HG03469 (cell line): Measurements from ENCODE around the gene PCDHGA5.
"Not testable (repeated sequence)": the region's sequence is repeated elsewhere in the genome, so short reads cannot be mapped to it uniquely, and the experiment has no call there.

Experiments used
- ATAC-seq: cut with Tn5 transposase; IDR thresholded peaks from one replicate; pipeline ENCODE4 v1.9.1; 2021; ENCODE audit warnings: mild to moderate bottlenecking, moderate library complexity, moderate number of reproducible peaks; ENCODE audit not compliant: unreplicated experiment

The PCDHGA5 gene

DNA sequence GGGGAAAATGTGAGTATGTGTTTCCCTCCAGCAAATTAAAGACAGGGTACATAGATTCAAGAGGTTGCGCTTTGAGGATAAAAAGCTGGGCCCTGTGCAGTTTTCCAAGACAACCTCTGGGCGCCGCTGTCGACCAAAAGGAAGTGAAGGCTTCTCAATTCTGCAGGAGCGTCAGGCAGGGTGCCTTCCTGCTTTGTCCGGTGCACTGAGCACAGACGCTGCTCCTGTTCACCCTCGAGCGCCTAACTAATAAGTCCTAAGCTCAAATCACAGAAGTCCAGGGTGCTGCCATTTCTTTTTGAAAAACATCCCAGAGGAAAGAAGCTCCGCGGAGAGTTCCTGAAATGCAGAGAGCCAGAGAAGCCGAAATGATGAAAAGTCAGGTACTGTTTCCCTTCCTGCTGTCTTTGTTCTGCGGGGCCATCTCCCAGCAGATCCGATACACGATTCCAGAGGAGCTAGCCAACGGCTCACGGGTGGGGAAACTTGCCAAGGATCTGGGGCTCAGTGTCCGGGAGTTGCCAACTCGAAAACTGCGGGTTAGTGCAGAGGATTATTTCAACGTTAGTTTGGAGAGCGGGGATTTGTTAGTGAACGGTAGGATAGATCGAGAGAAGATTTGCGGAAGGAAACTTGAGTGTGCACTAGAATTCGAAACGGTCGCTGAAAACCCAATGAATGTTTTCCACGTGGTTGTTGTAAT is 13.9 kb upstream of the PCDHGA5 start, which contains the start of gene PCDHGB1:
Gene PCDHGB1 (plus strand): TSS at position 183 of the 703 bp plus-strand sequence. CDS start 162 bp downstream, at position 345.
- peak; percentile 60 for ATAC-seq

- ATAC-seq = no peak
Observed at GRCh38 chr5:141351591-141351990, 12.4 kb upstream of the PCDHGA5 start.

GRCh38 chr5:141354900-141355469 is 9.0 kb upstream of the PCDHGA5 start, which contains the start of gene PCDHGA4:
TSS of gene PCDHGA4 (plus strand) at chr5:141355021. CDS start at chr5:141355108, 87 bp downstream.
- no peak for ATAC-seq

GRCh38 chr5:141355641-141356040 is 8.3 kb upstream of the PCDHGA5 start:
- no peak for ATAC-seq

DNA sequence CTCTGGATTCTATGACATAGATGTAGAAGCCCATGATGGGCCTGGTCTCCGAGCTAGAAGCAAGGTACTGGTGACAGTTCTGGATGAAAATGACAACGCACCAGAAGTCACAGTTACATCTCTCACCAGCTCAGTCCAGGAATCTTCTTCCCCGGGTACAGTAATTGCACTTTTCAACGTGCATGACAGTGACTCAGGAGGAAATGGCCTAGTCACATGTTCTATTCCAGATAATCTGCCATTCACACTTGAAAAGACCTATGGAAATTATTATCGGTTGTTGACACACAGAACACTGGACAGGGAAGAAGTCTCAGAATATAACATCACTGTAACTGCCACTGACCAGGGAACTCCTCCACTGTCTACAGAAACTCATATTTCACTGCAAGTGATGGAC is 7.8 kb upstream of the PCDHGA5 start:
- no peak for ATAC-seq

- no peak for ATAC-seq
Observed at GRCh38 chr5:141356950-141357349, 7.0 kb upstream of the PCDHGA5 start.

DNA sequence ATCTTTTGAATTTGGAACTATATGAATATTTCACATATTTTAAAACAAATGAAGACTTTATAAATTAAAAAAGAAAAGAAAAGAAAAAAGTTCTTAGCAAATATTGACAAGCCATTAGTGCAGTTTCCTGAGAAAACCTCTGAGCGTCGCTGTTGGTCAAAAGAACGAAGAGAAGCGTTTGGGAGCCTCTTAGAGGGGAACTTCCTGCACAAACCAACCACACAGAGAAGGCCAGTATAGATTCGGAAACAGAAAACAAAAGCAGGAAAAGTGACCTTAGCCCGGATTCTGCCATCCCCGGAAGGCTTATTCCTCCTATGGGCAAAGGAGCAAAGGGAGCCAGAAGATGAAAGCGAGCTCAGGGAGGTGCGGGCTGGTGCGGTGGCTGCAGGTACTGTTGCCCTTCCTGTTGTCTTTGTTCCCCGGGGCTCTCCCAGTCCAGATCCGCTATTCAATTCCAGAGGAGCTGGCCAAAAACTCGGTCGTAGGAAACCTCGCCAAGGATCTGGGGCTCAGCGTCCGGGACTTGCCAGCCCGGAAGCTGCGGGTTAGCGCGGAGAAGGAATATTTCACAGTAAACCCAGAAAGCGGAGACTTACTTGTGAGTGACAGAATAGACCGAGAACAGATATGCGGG is 4.1 kb upstream of the PCDHGA5 start, which contains the start of gene PCDHGB2:
Gene PCDHGB2 (plus strand): TSS at position 205 of the 637 bp plus-strand sequence. CDS start 142 bp downstream, at position 347.
- ATAC-seq = peak; percentile 74

GRCh38 chr5:141360685-141361084 is 3.3 kb upstream of the PCDHGA5 start:
- no peak for ATAC-seq

DNA sequence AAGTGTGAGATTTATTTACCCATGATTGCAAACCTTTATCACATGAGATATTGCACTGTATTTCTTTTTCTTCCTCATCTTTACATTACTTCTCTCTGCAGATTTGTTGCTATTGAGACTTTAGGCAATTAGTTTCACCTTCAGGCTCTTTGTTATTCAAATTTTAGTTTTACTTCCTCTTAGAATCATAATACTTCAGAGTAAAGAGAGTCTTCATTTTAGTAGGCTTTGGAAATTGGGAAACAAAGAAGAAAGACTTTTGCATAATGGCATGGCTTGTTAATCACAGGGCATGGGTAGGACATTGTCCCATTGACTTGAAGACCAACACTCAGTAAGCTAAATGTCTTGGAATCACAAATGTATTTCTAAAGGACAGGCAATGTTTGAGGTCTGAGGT is 1.2 kb upstream of the PCDHGA5 start:
- no peak for ATAC-seq

DNA sequence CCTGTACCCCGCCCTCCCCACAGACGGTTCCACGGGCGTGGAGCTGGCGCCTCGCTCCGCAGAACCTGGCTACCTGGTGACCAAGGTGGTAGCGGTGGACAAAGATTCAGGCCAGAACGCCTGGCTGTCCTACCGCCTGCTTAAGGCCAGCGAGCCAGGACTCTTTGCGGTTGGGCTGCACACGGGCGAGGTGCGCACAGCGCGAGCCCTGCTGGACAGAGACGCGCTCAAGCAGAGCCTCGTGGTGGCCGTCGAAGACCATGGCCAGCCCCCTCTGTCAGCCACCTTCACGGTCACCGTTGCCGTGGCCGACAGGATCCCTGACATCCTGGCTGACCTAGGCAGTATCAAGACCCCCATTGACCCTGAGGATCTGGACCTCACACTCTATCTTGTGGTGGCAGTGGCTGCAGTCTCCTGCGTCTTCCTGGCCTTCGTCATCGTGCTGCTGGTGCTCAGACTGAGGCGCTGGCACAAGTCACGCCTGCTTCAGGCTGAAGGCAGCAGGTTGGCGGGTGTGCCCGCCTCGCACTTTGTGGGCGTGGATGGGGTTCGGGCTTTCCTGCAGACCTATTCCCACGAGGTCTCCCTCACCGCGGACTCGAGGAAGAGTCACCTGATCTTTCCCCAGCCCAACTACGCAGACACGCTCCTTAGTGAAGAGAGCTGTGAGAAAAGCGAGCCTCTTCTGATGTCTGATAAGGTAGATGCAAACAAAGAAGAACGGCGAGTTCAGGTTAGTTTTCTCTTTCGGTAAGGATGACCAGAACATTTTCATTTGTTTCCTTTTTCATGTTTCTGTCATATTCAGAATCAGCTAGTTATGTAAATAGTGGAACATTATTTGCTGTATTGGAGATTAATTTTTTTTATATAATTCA is 2.3 kb downstream of the PCDHGA5 start:
- ATAC-seq = no peak

DNA sequence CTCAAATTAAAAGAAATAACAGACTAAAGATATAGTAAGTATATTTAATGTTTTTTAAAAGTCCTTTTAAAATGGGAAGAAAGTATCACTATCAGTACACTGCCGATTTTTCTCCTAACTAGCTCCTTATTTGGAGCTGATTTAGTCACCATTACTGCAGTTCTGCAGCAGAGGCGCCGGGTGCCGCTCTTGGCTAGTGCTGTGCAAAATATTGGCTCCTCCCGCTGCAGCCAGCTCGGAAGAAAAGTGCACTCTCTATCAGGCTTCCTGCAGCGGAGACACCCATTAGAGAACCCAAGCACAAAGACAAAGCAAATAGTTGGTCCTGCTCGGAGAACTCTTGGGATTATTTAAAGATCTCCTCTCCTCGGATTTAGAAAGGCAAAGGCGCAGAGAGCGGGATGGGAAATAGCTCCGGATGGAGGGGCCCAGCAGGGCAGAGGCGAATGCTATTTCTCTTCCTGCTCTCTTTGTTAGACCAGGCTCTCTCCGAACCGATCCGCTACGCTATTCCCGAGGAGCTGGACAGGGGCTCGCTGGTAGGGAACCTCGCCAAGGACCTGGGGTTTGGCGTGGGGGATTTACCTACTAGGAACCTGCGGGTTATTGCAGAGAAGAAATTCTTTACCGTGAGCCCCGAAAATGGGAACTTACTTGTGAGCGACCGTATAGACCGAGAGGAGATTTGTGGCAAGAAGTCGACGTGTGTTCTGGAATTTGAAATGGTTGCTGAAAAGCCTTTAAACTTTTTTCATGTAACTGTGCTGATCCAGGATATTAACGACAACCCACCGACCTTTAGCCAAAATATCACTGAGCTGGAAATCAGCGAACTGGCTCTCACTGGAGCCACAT is 6.3 kb downstream of the PCDHGA5 start, which contains the start of gene PCDHGB3:
Gene PCDHGB3 (plus strand): TSS at position 249 of the 855 bp plus-strand sequence. CDS start 153 bp downstream, at position 402.
- ATAC-seq = peak; percentile 96

DNA sequence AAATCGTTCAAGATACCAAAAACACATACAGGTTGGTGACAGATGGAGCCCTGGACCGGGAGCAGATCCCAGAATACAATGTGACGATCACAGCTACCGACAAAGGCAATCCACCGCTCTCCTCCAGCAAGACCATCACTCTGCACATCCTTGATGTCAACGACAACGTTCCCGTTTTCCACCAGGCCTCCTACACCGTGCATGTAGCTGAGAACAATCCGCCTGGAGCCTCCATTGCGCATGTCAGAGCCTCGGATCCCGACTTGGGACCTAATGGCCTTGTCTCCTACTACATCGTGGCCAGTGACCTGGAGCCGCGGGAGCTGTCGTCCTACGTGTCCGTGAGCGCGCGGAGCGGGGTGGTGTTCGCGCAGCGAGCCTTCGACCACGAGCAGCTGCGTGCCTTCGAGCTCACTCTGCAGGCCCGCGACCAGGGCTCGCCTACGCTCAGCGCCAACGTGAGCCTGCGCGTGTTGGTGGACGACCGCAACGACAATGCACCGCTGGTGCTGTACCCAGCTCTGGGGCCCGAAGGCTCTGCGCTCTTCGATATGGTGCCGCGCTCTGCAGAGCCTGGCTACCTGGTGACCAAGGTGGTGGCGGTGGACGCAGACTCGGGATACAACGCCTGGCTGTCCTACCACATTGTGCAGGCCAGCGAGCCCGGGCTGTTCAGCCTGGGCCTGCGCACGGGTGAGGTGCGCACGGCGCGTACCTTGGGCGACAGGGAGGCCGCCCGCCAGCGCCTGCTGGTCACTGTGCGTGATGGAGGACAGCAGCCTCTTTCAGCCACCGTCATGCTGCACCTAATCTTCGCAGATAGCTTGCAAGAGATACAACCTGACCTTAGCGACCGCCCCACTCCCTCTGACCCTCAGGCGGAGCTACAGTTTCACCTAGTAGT is 7.9 kb downstream of the PCDHGA5 start:
- ATAC-seq = no peak

DNA sequence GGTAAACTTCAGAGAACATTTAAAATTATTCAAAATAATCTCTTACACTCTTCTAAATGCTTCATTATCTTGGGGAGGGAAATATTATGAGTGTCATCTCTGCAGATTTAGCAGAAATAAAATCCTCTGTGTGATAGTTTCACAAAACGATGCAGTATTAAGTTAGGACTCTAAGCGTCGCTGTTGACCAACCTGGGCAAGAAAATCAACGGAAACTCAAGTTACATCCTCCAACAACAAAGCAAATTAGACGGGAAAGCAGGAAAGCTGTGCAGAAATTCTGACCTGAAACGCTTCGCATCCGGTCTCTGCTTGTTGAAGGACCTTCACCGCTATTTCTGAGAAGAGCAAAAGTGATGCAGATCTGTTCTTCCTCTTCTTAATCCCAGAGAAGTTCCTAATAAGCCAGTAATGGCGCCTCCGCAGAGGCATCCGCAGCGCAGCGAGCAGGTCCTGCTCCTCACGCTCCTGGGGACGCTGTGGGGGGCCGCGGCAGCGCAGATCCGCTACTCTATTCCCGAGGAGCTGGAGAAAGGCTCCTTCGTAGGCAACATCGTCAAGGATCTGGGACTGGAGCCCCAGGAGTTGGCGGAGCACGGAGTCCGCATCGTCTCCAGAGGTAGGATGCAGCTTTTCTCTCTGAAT is 9.8 kb downstream of the PCDHGA5 start, which contains the start of gene PCDHGA6:
Gene PCDHGA6 (plus strand): TSS at position 219 of the 645 bp plus-strand sequence. CDS start 193 bp downstream, at position 412.
- no peak for ATAC-seq

DNA sequence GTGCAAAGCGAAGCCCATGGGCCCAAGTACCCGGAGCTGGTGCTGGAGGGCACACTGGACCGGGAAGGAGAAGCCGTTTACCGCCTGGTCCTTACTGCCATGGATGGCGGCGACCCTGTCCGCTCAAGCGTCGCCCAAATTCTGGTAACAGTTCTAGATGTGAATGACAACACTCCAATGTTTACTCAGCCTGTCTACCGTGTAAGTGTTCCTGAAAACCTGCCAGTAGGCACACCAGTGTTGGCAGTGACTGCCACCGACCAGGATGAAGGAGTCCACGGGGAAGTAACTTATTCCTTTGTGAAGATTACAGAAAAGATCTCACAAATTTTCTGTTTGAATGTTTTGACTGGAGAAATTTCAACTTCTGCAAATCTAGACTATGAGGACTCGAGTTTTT is 10.7 kb downstream of the PCDHGA5 start:
- no peak for ATAC-seq

DNA sequence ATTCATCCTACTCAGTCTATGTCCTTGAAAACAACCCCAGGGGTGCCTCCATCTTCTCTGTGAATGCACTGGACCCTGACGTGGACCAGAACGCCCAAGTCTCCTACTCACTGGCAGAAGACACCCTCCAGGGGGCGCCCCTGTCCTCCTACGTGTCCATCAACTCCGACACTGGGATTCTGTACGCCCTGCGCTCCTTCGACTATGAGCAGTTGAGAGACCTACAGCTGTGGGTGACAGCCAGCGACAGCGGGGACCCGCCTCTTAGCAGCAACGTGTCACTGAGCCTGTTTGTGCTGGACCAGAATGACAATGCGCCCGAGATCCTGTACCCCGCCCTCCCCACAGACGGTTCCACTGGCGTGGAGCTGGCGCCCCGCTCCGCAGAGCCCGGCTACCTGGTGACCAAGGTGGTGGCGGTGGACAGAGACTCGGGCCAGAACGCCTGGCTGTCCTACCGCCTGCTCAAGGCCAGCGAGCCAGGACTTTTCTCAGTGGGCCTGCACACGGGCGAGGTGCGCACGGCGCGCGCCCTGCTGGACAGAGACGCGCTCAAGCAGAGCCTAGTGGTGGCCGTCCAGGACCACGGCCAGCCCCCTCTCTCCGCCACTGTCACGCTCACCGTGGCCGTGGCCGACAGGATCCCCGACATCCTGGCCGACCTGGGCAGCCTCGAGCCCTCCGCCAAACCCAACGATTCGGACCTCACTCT is 11.6 kb downstream of the PCDHGA5 start:
- not testable (repeated sequence) for ATAC-seq

DNA sequence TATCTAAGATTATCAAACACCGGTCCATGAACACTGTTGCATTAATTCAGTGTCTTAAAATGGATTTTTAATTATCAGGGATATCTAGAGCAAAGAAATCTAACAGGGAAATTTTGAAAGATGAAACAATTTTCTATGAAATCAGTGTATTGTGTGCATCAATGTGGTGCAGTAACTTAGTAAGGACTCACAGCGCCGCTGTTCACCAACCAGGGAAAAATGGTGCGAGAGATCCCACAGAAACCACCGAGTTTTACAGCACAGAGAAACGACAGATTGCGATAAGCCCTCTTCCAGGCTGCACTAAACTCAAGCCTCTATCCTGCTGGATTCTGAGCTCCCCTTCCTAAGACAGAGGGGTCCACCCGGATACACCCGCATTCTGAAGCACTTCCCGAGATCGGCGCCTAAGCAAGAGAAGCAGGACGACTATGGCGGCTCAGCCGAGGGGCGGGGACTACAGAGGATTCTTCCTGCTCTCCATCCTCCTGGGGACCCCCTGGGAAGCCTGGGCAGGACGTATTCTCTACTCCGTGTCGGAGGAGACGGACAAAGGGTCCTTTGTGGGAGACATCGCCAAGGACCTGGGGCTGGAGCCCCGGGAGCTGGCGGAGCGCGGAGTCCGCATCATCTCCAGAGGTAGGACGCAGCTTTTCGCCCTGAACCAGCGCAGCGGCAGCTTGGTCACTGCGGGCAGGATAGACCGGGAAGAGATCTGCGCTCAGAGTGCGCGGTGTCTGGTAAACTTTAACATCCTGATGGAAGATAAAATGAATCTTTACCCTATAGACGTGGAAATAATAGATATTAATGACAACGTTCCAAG is 18.7 kb downstream of the PCDHGA5 start, which contains the start of gene PCDHGA7:
Gene PCDHGA7 (plus strand): TSS at position 274 of the 826 bp plus-strand sequence. CDS start 158 bp downstream, at position 432.
- no peak for ATAC-seq
